Fibroblast of lung (primary cell): ENCODE results near the gene GABBR2.

Experiments used
- EZH2 ChIP-seq: IDR thresholded peaks from 2 replicates; pipeline ENCODE4 v1.5.1; 2012; ENCODE audit warnings: low read length, control low read depth, mild to moderate bottlenecking; ENCODE audit errors: missing control alignments
- TF ChIP-seq, protein P1 (sequence below), 2 donors: IDR thresholded peaks in 1 of 2; conservative IDR thresholded peaks in 1 of 2; 1 replicate in 1 of 2; 2 replicates in 1 of 2; pipeline ENCODE4 v1.5.1; 2011 to 2012; ENCODE audit warnings: low read length in 2 of 2, control low read depth in 1 of 2, inconsistent platforms in 1 of 2, low read depth in 1 of 2, mild to moderate bottlenecking in 1 of 2

DNA sequence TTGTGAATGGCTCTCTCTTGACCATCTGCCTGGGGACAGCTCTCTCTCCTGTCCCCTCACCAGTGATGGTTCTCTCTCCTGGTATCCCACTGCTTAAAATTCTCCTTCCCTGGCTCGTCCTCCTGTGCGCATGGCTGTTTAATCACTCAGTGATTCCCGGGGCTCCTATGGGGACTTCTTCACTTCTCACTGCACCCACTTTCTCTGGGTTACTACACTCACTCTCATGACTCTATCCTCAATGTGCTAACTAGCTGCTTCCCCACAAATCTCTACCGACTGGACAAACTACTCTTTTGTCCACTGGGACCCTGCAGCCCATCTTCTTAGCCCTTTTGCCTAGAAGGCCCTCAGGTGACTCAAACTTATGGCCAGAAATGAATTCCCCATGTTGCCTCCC lies 364.2 kb downstream of the GABBR2 start:
- TF ChIP-seq, protein P1, sequence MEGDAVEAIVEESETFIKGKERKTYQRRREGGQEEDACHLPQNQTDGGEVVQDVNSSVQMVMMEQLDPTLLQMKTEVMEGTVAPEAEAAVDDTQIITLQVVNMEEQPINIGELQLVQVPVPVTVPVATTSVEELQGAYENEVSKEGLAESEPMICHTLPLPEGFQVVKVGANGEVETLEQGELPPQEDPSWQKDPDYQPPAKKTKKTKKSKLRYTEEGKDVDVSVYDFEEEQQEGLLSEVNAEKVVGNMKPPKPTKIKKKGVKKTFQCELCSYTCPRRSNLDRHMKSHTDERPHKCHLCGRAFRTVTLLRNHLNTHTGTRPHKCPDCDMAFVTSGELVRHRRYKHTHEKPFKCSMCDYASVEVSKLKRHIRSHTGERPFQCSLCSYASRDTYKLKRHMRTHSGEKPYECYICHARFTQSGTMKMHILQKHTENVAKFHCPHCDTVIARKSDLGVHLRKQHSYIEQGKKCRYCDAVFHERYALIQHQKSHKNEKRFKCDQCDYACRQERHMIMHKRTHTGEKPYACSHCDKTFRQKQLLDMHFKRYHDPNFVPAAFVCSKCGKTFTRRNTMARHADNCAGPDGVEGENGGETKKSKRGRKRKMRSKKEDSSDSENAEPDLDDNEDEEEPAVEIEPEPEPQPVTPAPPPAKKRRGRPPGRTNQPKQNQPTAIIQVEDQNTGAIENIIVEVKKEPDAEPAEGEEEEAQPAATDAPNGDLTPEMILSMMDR (conservative IDR thresholded peaks at IDR 0.05 in 1 of 2, IDR thresholded peaks at IDR 0.05 in 1 of 2; ENCODE audit: low read depth in 1 of 2, low read length in 2 of 2), result no peak
- TF ChIP-seq EZH2, result no peak
